ENCODE results near the gene SHCBP1L.

SHCBP1L gene

DNA sequence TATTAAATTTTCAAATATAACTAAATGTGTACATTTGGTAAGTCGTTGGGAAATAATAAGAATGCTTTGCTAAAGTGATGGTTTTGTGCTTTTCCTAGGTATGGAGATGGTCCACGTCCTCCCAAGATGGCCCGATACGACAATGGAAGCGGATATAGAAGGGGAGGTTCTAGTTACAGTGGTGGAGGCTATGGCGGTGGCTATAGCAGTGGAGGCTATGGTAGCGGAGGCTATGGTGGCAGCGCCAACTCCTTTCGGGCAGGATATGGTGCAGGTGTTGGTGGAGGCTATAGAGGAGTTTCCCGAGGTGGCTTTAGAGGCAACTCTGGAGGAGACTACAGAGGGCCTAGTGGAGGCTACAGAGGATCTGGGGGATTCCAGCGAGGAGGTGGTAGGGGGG, 66.0 kb downstream of the SHCBP1L start:
- DNase-seq (ENCODE audit: low read depth, low spot score), result no peak
- in situ Hi-C loops (cut with HindIII; ENCODE audit: low sequenced_read_pairs), result no loop called here
- no peak overlapping the region for H3K4me3 ChIP-seq (ENCODE audit: low read depth, low read length)
- no peak for TF ChIP-seq CTCF (IDR thresholded peaks at IDR 0.05; ENCODE audit: low read depth, low read length)

DNA sequence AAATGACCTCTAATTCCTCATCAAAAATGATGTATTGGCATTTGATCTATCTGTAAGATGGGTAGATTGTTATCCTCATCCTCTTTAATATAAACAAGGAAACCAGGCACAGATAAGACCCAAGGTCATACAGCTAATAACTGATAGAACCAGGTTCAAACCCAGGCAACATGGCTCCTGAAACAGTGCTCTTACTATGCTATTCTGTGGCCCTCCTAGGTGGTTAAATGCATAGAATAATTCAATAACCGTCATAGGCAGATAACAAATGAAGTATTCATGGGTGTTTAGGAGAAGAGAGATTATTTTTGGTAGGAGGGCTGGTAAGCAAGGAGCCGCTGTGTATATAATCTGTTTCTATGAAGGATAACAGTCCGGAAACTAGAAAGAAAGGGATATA, 67.4 kb downstream of the SHCBP1L start:
- TF ChIP-seq CTCF (IDR thresholded peaks at IDR 0.05; ENCODE audit: low read depth, low read length), result no peak
- H3K4me3 ChIP-seq (ENCODE audit: low read depth, low read length), result no peak overlapping the region
- in situ Hi-C loops (cut with HindIII; ENCODE audit: low sequenced_read_pairs), result no loop called here
- no peak for DNase-seq (ENCODE audit: low read depth, low spot score)

DNA sequence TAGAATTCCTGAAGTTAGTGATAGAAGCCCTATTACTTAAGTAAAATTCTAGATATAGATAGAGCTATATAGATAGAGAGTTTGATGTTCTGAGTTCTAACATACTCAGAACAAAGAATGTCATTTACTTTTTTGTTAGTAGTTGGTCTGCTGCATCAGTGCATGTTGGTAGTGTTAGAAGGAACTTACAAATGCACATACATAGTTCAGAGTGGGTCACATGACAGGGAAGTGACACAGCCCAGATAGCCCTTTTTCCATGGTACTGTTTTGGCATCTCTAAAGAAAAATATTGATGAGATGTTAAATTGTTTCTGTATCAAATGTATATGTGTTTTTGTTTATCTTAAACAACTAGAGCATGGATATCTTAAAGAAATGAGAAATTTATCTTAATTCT, 68.1 kb downstream of the SHCBP1L start:
- no peak for DNase-seq (ENCODE audit: low read depth, low spot score)
- TF ChIP-seq CTCF (IDR thresholded peaks at IDR 0.05; ENCODE audit: low read depth, low read length), result no peak
- in situ Hi-C loops (cut with HindIII; ENCODE audit: low sequenced_read_pairs), result no loop called here
- no peak overlapping the region for H3K4me3 ChIP-seq (ENCODE audit: low read depth, low read length)

DNA sequence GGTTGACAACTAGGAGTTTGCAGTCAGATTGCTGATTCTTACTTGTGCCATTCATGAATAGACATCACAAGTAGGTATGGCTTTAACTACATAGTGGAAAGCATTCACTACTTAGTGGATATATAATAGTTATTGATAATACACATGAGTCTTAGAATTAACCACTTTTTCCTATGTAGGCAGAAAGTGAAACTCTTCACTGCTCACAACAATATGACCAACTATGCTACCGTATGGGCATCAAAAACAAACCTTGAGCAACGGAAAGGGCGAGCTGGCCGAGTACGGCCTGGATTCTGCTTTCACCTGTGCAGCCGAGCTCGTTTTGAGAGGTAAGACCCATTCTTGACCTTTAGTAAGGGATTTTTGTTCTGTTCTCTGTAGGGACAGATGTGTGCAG, 75.1 kb downstream of the SHCBP1L start:
- in situ Hi-C loops (cut with HindIII; ENCODE audit: low sequenced_read_pairs), result no loop called here
- no peak overlapping the region for H3K4me3 ChIP-seq (ENCODE audit: low read depth, low read length)
- no peak for TF ChIP-seq CTCF (IDR thresholded peaks at IDR 0.05; ENCODE audit: low read depth, low read length)
- DNase-seq (ENCODE audit: low read depth, low spot score), result no peak

- no peak overlapping the region for H3K4me3 ChIP-seq (ENCODE audit: low read depth, low read length)
- TF ChIP-seq CTCF (IDR thresholded peaks at IDR 0.05; ENCODE audit: low read depth, low read length), result no peak
- DNase-seq (ENCODE audit: low read depth, low spot score), result no peak
- in situ Hi-C loops (cut with HindIII; ENCODE audit: low sequenced_read_pairs), result no loop called here
Measured at GRCh38 chr1:182877331-182877730, 75.6 kb downstream of the SHCBP1L start.

GRCh38 chr1:182875889-182876288, 77.1 kb downstream of the SHCBP1L start:
- H3K4me3 ChIP-seq (ENCODE audit: low read depth, low read length), result no peak overlapping the region
- in situ Hi-C loops (cut with HindIII; ENCODE audit: low sequenced_read_pairs), result no loop called here
- DNase-seq (ENCODE audit: low read depth, low spot score), result no peak
- no peak for TF ChIP-seq CTCF (IDR thresholded peaks at IDR 0.05; ENCODE audit: low read depth, low read length)

GRCh38 chr1:182872881-182873280, 80.1 kb downstream of the SHCBP1L start:
- in situ Hi-C loops (cut with HindIII; ENCODE audit: low sequenced_read_pairs), result no loop called here
- no peak for DNase-seq (ENCODE audit: low read depth, low spot score)
- no peak overlapping the region for H3K4me3 ChIP-seq (ENCODE audit: low read depth, low read length)
- TF ChIP-seq CTCF (IDR thresholded peaks at IDR 0.05; ENCODE audit: low read depth, low read length), result no peak

Measured in astrocyte of the spinal cord (primary cell).